HuH-7.5 (cell line): ENCODE measurements around the gene PLAU.
"Not testable (repeated sequence)": the region's sequence is repeated elsewhere in the genome, so short reads cannot be mapped to it uniquely, and the experiment has no call there.

Source experiments
- DNase-seq: peaks from one replicate; pipeline ENCODE4 v3.0.0; 2011; ENCODE audit warnings: low spot score

PLAU gene

DNA sequence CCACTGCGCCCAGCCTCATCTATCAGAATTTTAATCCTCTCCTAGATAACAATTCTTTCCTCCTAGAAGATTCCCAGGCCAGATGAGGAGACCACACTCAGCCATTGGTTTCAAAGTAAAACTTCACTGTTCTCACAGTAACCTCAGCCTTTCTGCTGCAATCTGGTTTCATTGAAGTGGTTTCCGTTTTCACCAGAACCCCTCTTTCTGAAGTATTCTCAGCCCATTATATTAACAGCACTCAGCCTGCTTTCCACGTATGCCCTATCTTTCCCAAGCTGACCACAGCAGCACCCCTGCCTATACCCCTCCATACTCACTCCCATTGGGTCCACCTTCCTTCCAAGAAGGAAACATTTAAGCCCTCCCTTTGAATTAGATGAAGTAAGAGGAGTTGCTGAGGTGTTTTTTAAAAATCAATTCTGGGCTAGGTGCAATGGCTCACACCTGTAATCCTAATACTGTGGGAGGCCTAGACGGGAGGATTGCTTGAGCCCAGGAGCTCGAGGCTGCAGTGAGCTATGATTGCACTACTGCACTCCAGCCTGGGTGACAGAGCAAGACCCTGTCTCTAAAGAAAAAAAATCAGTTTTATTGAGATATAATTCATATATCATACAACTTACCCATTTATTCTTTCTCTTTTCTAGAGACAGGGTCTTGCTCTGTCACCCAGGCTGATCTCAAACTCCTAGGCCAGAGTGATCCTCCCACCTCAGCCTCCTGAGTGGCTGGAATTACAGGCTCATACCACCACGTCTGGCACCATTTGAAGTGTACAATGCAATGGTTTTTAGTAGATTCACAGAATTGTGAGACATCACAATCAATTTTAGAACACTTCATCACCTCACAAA lies 11.3 kb downstream of the PLAU start:
- DNase-seq: no peak

DNA sequence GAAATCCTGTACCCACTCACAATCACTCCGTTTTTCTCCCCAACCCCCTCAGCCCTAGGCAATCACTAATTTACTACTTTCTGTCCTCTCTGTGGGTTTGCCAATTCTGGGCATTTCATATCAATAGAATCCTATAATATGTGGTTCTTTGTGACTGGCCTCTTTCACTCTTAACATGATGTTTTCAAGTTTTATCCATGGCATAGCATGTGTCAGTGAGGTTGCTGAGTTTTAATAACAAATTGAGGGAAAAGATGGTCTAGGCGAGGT lies 11.9 kb downstream of the PLAU start:
- DNase-seq: no peak

DNA sequence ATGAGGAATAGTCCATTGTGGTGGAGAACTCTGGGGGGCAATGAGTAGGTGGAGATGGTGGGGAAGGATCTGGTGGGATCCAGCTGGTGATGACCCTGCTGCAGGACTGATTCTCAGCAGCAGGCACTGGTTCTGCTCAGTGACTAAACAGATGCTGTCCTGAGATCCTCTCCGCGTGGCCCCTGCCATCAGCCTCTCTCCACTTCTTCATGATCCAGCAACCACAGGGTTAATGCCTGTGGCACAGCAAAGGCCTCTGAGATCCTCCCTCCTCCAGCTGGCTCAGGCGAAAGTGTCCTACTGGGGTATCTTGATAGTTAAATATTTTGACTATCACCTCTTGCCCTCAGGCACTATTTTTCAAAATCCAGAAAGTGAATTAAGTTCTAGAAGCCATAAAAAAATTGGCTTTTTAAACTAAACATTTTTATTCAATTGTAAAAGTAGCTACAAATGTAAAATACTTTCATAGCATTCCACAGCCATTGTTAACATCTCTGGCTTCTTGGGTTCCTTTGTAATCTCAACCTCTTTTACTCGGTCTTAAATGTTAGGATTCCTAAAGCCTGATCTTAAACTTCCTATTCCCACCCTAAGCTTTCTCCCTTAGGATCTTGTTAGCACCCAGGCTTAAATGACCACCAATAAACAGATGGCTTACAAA lies 13.1 kb downstream of the PLAU start:
- no peak for DNase-seq

DNA sequence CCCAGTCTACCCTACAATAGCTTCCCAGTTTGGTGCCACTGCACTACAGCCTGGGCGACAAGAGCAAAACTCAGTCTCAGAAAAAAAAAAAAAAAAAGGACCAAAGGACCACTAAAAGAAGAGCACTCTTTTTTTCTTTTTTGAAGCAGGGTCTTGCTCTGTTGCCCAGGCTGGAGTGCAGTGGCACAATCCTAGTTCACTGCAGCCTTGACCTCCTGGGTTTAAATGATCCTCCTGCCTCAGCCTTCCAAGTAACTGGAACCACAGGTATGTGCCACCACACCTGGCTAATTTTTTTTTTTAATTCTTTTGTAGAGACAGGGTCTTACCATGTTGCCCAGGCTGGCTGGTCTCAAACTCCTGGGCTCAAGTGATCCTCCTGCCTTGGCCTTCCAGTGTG lies 14.0 kb downstream of the PLAU start:
- DNase-seq: no peak

DNA sequence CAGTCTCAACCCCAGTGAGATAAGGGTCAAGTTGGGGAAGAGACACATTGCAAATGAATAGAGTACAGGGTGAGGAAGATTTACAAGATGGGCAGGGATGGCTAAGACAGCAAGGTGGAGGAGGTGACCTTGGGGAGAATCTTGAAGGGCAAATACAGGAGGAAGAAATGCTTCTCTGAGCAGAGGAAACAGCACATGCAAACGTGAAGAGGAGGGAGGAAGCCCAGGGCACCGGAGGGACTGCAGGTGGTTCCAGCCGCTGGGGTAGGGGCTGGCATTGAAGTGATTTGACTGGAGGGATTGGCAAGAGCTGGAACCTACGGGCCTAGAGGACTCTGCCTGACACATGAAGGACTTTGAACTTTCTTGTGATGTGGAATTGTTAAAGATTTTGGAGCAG lies 14.6 kb downstream of the PLAU start:
- DNase-seq: no peak

DNA sequence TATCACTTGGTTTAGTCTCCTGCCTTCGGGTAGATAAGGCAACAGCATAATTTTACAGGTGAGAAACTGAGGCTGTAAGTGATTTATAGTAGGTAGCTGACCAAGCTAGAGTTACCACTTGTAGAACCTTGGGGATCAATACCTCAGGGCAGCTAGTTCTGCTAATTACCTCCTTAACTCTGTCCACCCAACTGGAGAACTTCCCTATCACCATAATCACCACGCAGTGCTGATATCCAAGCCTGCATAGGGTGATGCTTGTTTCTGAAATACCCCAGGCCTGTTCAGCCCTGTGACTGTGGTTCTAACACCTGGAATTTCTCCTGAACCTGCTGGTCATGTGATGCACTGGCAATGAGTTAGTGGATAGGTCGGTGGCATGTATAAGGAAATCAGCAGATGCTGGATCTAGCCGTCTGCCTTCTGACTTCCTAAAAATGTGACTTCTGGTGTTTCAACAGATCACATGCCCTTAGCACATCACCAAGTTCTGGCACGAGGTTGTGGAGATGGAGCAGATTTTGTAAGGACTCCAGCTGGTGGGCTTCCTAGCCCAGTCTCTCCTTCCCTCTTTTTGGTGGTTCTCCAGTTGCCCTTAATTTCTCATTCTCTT lies 15.3 kb downstream of the PLAU start:
- DNase-seq: no peak

DNA sequence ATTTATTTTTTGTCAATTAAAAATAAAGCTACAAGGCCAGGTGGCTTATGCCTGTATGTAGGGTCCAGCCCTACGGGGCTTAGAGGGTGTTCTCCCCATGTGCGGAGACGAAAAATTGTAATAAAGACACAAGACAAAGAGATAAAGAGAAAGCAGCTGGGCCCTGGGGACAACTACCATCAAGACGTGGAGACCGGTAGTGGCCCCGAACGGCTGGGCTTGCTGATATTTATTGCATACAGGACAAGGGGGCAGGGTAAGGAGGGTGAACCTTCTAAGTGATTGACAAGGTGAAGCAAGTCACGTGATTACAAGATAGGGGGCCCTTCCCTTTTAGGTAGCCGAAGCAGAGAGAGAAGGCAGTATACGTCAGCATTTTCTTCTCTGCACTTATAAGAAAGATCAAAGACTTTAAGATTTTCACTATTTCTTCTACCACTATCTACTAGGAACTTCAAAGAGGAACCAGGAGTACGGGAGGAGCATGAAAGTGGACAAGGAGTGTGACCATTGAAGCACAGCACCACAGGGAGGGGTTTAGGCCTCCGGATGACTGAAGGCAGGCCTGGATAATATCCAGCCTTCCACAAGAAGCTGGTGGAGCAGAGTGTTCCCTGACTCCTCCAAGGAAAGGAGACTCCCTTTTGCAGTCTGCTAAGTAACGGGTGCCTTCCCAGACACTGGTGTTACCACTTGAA lies 19.8 kb downstream of the PLAU start:
- not testable (repeated sequence) for DNase-seq

DNA sequence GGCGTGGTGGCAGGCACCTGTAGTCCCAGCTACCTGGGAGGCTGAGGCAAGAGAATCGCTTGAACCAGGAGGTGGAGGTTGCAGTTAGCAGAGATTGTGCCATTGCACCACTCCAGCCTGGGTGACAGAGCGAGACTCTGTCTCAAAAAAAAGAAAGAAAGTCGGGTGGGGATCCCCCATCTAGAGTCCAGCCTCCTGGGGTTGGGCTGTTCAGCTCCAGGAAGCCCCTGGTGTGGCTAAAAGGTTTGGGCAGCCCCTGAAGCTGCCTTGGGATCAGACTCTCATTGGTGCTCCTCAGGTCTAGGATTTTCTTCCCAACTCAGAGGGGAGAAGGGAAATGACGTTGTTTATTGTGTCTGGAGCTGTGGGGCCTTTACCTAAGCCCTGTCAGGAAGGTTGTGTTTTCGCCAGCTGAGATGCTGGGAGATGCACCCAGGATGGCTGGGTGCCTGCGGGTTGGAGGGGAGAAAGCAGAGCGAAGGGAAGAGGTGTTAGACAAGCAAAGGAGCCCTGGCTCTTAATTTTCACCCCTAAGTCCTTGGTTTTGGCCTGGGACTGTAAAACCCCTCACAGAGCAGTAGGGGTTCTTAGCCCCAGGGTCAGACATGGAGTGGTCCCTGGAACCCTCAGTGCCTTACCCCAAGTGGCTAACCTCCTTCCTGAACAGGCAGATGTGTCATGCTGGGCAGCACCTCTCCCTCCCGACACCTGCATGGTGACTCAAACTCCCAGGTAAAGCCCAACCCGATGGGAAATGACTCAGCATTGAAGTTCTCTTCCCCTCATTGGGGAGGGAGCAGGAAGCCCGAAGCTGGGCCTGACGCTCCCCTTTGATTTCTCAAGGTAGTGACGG lies 21.1 kb downstream of the PLAU start:
- DNase-seq: no peak

DNA sequence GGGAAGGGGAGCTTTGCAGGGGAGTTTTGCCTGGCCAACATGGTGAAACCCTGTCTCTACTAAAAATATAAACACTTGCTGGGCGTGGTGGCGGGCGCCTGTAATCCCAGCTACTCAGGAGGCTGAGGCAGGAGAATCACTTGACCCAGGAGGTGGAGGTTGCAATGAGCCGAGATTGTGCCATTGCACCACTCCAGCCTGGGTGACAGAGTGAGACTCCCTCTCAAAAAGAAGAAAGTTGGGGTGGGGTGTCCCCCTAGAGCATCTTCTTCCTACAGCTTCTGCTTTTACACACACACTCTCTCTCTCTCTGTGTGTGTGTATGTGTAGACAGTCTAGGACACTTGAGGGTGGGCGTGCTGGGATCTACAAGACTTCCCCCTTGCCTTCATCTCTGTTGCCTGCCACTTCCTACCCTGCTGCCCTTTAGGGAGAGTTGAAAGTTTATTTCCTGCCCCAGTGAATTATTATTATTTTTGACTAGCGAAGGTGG lies 21.7 kb downstream of the PLAU start:
- no peak for DNase-seq

DNA sequence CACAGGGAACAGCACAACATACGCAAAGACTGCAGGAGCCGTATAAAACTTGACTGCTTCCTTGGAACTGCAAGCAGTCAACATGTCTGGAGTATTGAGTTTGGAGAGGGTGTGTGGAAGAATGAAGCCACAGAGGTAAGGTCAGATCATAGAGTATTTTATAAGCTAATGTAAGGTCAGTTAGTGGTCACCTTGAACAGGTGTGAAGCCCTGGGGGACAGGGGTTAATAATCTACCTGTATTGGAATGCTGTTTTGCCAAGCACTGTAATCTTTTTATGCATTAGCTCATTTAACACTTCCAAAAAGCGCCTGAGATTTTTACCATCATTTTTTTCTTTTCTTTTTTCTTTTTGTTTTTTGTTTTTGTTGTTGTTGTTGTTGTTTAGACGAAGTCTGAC lies 23.1 kb downstream of the PLAU start:
- DNase-seq: no peak

DNA sequence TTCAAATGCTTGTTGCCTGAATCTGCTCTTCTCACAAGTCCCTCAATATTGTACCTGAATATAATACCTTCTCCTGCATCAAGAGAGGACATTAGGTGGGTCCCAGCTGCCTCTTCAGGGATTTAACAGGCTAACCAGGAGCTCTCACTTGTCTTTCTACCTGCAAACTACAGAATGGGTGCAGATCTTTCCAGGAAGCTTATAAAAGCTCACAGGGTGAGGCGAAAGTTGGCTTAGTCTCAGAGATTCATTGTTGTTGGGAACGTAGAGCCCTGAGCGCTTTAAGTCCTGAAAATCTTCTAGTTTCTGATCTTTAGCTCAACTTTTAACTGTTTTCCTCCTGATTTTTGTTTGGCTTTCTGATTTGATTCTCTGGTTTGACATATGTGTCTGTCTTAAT lies 25.0 kb downstream of the PLAU start:
- DNase-seq: no peak

DNA sequence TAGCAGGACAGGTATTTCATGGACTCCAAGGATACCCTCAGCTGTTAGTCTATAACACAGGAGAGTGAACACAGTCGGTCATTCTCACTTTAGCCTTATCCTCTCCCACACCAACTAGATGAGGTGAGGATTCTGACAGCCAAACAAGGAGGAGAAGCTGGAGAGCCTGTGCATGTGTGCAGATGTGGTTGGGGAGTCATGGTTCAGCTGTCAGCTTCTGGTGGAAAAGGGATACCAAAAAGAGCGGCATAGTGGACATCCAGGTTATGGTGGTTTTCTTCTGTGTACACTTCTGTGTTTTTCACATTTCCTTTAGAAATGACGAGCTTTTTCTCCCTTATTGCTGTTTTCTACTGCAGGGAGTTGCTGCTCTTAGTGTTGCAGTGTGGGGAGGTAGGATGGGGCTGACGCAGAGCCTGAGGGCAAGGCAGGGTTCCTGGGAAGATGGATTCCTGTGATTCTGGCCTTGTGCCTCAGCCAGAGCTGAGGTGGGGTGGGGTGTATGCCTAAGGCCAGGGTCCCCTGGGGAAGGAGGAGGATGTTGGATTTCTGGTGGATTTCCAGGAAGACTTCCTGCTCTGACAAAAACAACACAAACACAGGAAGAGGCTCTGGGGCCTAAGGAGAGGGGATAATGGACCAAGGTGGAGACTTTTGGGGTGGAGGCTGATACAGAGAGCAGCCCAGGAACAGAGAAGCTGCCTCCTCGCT lies 26.6 kb downstream of the PLAU start:
- DNase-seq: no peak

DNA sequence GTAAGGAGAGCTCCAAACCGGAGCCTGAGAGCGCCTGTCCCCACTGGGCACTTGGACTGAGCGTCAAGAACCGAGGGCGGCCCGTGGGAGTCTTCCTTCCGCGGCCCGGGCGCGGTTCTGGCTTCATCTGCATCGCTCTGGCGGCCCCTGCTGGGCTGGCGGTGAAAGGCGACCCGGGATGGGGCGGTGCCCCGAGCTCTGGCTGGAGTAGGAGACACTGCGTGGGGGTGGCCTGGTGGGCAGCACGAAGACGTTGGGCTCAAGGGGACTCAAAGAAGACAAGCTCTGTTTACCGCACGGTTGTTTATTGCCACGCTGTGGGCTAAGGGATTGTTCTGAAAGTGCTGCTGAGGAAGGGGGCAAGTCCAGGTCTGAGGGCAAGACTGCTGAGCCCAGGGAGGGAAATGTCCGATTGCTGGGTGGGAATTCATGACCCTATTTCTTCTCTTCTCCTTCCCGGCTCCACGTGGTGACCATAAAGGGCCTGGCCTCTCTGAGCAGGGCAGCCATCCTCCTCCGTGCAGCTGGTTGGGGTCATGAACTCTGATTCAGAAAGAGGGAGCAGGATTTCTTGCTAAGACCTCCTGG lies 29.8 kb downstream of the PLAU start:
- DNase-seq: peak; percentile 61

DNA sequence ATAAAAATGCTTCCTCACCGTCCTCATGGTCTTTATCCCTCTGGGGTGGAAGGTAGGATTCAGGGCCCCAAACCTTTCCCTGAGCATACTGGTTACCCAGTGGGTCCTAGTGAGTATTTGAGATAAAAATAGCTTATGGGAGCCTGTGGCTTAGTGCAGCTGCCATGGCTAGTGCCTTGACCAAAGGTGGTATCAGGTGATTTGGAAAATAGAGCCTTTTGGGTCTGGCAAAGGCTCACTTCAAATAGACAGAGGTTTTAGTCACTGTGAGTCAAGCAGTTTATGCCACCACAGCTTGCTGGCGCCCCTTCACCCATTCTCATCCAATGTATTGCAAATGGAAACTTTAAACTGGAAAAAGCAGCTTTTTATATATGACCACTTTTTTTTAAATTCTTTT lies 30.4 kb downstream of the PLAU start:
- no peak for DNase-seq

DNA sequence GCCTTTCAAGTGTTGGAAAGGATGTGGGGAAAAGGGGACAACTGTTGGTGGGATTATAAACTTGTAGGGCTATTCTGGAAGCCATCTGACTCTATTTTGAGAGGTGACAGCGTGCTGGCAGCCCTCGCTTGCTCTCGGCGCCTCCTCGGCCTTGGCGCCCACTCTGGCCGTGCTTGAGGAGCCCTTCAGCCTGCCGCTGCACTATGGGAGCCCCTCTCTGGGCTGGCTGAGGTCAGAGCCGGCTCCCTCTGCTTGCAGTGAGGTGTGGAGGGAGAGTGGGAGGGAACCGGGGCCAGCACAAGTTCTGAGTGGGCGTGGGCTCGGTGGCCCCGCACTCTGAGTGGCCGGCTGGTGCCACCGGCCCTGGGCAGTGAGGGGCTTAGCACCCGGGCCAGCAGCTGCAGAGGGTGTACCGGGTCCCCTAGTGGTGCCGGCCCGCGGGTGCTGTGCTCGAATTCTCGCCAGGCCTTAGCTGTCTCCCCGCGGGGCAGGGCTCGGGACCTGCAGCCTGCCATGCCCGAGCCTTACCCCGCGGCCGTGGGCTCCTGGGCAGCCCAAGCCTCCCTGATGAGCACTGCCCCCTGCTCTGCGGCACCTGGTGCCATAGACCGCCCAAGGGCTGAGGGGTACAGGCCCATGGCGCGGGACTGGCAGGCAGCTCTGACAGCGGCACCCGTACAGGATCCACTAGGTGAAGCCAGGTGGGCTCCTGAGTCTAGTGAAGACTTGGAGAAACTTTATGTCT lies 33.6 kb downstream of the PLAU start:
- DNase-seq: no peak

DNA sequence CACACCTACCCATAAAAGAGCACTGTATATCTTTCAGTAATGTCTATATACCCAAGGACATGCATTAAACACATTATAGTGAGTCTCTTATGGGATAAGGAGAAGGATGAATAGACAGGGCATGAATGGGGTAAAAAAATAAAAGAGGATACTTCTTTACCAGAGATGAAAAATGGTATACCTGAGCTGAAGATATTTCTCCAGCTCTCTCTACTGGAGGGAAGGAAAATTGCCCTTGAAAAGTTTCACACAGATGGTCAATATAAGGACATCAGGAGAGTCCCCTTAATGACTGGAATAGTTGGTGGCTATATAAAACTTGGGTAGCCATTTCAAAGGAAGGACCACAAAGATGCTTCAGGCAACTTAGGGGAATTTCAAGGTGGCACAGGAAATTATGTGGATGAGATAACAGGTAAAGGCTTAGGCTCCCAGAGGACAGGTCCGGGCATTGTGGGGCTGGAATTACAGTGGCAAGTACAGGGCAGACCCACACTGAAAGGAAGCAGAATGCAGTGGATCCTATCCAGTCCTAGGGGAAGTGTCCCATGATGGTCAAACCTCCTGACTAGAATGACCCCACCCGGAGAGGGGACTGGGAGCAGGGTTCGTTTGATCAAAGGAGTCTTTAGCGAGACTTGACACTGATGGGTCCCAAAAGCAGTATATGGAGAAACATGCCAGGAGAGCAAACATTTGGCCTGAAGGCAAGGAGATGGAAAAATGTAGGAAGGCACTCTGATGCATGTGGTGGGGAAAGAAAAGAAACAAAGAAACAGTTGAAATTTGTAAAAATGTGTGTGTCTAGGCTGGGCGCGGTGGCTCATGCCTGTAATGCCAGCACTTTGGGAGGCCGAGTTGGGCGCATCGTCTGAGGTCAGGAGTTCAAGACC lies 35.6 kb downstream of the PLAU start:
- no peak for DNase-seq

DNA sequence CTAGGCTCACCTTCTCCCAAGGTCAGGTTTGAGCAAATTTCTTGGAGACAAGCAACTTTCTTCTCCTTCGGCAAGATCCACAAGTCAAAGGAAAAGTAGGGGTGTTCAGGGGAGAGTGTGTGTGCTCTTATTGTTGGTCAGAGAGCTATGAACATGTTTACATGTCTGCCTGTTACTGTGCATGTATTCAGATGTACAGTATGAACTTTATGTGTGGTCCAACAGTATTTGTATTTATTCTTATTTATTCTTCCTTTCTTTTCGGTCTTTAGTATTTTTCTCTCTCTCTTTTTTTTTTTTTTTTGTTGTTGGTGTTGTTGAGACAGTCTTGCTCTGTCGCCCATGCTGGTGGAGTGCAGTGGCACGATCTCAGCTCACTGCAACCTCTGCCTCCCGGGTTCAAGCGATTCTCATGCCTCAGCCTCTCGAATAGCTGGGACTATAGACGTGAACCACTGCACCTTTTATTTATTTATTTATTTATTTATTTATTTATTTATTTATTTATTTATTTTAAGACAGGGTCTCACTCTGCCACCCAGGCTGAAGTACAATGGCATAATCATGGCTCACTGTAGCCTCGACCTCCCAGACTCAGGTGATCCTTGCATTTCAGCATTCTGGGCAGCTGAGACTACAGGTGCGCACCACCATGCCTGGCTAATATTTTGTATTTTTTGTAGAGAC lies 38.2 kb downstream of the PLAU start:
- no peak for DNase-seq

DNA sequence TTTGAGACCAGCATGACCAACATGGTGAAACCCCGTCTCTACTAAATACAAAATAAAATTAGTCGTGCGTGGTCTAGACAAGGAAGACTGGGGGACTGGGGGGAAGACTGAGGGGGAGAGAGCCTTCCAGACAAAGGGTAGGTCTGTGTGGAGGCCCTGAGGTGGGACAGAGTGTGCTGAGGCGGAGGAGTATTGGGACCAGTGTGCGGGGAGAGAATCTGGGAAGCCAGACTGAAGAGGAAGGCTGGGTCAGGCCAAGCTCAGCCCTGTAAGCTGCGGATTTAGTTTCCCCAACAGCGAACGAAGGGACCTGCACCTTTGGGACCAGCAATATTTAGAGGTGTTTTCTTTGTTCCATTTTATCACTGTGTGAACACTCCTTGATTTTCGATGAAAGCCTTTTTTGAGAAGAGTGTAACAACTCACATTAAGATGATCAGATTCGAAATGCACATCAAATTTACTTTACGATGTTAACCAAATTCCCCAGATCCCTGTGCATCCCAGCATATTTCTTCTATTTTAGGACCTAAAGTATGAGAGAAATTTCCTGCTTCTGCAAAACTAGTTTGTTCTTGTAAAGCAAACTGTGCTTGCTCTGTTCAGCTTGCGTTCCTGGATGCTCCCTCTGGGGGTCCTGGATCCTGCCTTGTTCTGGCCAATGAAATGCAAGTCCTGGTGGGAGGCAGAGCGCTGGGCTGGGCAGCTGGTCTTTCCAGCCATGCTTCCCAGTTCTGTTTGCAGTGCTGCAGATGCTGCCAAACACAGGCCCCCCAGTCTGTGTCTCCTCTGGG lies 39.4 kb downstream of the PLAU start:
- no peak for DNase-seq
